ENCODE measurements around the gene TRPT1.

TRPT1 gene

DNA sequence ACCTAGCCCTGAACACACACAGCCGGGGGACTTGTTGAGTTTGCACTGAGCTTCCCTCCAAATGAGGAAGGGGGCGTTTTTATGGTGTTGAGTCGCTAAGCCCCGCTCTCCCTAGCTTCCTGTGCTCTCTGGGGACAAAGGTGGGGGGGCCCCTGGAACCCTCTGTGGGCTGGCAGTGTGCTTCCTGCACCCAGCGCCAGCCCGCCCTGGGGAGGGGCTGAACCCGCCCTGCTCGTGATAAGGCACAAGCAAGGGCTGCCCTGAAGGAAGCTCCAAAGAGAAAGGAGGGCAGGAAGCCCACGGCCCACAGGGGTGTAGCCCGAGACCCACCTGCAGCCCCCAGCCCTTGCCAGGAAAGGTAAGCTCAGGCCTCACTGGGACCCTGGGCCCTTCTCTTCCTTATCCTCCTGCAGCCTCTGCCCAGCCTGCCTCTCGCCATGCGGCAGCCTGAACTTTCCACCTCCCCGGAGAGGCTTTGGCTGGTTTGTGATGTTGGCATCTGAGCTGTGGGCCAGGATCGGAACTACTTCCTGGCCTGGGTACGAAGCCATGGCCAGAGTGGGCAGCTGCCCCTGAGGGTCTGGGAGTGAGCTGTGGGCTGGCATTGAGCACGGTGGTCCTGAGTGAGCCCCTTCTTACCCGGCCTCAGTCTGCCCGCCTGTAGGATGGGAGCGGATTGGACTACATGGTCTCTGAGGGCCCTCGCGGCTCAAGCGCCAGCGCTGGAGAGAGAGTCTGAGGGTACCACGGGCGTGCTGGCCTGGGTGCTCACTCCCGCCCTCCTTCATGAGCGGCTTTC is 19.3 kb downstream of the TRPT1 start, which contains the start of gene FERMT3:
Gene FERMT3, plus strand, starts transcription at position 265 of the 799 bp plus-strand sequence. CDS start 644 bp downstream, outside the sequence.
- no peak for DNase-seq

- peak; percentile 82 for DNase-seq
These were observed 21.5 kb downstream of the TRPT1 start for GRCh38 chr11:64204464-64204989.

- DNase-seq = no peak
These were observed 21.9 kb downstream of the TRPT1 start for GRCh38 chr11:64204080-64204440.

- DNase-seq = no peak
These were observed 22.4 kb downstream of the TRPT1 start for GRCh38 chr11:64203421-64204079.

- DNase-seq = no peak
These were observed 23.0 kb downstream of the TRPT1 start for GRCh38 chr11:64202992-64203391.

GRCh38 chr11:64201543-64201942 is 24.4 kb downstream of the TRPT1 start:
- DNase-seq = no peak

DNA sequence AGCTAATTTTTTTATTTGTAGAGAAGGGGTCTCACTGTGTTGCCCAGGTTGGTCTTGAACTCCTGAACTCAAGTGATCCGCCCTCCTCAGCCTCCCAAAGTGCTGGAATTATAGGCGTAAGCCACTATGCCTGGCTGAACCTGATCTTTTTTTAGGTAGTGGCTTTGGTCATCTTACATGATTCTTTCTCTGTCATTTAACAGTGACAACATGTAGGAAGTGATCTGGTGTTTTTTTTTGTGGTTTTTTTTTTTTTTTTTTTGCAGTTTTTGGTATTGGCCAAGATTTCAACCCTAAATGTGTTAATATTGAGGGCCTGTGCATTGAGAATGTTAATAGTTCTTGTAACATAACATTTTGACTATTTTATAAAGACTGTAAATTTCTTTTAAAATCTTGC is 27.5 kb downstream of the TRPT1 start:
- no peak for DNase-seq

- no peak for DNase-seq
These were observed 29.4 kb downstream of the TRPT1 start for GRCh38 chr11:64196626-64197025.

- DNase-seq = no peak
These were observed 33.6 kb downstream of the TRPT1 start for GRCh38 chr11:64192434-64192833.

DNA sequence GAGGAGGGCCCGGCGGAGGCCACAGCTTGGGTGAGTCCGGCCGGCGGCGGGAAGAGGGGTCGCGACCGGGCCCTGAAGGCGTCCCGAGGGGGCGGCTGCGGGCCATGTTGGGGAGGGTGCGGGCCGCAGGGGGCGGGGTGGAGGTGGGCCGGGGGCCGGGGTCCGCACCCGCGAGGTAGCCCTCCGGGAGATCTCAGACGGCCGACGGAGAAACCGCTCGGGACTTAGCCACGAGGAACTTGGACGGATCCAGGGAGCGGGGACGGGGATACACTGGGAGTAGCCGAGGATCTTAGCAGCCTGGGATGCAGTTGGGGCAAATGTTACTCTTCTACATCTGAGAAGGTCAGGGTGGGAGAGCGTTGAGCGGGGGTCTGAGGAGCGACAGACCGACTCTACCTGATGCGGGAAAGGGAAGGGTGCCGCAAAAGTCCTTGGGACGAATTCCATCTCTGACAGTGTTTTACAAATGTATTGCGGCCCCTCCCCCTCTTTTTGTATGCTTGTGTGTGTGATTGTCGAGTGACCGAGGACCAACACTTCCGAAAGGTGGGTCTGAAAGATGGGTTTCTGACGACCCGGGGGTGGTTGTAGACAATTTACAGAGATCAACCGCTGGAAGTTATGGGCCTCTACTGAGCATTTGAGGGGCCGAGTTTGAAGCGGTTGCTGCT is 39.4 kb downstream of the TRPT1 start:
- DNase-seq = no peak

- DNase-seq = peak; percentile 99
These were observed 40.1 kb downstream of the TRPT1 start, which contains the start of gene STIP1 for GRCh38 chr11:64185693-64186491. Gene STIP1 (plus strand): TSS chr11:64186171. CDS start chr11:64186262, 91 bp downstream.

DNA sequence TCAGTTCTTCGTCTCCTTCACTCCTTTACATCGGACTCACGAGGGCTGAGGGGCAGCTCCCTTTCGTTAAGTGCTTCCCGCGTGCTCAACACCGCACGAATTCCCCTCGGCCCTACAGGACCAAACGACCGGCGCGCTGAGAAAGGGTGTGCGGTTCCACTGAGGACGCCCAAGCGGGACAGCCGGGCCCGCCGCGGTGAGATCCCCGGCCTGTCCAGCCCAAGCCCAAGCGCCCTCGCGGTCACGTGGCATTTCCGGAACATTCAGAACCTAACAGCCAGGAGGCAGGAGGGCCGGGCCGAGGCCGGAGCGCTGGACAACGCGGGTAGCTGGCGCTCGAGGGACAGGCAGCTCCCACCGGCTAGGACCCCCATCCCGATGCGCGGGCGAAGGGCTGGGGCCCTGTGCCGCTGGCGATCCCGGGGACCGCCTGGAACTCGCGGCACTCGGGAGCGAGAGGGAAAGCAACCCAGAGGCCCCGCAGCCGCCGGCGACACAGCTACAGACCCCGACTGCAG is 40.8 kb downstream of the TRPT1 start:
- no peak for DNase-seq

DNA sequence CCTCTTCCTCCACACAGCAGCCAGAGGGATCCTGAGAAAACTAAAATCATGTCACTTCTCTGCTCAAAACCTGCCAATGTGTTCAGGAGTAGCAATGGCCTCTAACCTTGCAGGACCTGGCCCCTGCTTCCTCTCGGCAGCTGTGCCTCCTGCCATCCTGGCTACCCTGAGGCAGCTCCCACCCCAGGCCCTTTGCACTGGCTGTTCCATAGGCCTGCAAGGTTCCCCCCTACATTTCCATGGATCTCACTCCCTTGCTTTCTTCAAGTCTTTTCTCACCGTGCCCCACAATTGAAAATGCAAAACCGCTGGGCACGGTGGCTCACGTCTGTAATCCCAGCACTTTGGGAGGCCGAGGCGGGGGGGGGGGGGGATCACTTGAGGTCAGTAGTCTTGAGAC is 42.1 kb downstream of the TRPT1 start:
- DNase-seq = no peak

DNA sequence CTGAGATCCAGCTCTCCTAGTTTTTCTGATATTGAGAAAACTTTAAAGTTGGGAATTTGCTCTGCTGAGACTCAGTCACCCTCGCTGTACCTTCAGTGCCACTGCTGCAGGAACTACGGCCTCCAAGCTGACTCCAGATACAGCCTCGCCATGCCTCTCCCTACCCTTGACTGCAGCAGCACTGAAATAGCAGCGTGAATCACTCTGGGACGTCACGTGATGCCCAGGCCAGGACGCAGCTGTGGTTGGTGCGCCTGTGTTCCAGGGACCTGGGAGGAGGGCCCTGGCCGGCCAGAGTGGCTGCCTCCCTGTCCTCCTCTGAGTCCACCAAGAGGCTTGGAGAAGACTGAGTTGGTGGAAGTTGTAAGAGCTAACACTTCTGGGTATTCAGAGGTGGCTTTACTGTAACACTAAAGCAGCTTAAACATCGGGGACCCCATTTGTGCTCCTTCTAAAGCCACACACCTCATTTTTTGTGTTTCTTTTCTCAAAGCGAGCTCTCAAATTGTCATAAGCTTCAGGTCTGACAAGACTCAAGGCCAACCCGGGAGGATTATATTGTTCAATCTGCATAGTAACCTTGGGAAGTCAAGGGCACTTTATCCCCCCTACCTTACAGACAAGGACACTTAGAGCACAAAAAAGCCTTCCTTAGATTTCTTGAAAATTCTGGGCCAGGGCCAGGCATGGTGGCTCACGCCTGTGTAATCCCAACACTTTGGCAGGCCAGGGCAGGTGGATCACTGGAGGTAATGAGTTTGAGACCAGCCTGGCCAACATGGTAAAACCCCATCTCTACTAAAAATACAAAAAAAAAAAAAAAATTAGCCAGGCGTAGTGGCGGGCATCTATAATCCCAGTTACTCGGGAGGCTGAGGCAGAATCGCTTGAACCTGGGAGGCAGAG is 44.2 kb downstream of the TRPT1 start:
- DNase-seq = peak; percentile 72

GRCh38 chr11:64180891-64181290 is 45.1 kb downstream of the TRPT1 start:
- no peak for DNase-seq

GRCh38 chr11:64178951-64179639 is 46.9 kb downstream of the TRPT1 start:
- DNase-seq = no peak

DNA sequence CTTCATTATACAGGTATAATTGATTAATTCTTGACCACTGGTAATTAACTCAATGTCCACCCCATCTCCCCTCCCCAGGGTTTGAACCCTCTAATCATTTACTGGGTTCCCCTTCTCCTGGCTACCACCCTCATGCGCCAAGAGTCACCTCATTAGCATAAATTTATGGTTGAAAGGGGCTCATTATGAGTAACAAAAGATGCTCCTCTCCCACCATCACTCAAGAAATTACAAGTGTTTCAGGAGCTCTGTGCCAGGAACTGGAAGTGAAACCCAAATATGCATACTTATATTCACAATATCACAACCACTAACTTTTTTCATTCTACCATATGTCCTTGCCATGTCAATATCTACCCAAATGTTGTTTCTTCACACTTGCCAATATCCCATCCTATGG is 47.8 kb downstream of the TRPT1 start:
- DNase-seq = no peak

DNA sequence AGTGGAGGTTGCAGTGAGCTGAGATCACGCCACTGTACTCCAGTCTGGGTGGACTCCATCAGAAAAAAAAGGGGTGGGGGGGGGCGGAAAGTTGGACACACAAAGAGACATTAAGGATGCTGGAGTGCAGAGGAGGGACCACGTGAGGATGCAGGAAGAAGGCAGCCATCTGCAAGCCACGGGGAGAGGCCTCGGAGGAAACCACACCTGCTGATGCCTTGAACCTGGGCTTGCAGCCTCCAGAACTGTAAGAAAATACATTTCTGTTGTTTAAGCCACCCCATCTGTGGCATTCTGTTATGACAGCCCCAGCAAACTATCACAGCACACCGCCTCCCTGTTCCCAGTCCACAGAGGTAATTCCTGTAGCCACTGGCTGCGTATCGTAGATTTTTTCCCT is 49.2 kb downstream of the TRPT1 start:
- DNase-seq = no peak
